ELR (cell line): ENCODE measurements around the gene OLFML1.
"Not testable (repeated sequence)": the region's sequence is repeated elsewhere in the genome, so short reads cannot be mapped to it uniquely, and the experiment has no call there.

Source experiments
- DNase-seq: peaks from one replicate; pipeline ENCODE4 v3.0.0-alpha.2; 2015; ENCODE audit warnings: low read depth

Gene OLFML1

GRCh38 chr11:7512525-7513233 lies 27.4 kb downstream of the OLFML1 start:
- DNase-seq: no peak

DNA sequence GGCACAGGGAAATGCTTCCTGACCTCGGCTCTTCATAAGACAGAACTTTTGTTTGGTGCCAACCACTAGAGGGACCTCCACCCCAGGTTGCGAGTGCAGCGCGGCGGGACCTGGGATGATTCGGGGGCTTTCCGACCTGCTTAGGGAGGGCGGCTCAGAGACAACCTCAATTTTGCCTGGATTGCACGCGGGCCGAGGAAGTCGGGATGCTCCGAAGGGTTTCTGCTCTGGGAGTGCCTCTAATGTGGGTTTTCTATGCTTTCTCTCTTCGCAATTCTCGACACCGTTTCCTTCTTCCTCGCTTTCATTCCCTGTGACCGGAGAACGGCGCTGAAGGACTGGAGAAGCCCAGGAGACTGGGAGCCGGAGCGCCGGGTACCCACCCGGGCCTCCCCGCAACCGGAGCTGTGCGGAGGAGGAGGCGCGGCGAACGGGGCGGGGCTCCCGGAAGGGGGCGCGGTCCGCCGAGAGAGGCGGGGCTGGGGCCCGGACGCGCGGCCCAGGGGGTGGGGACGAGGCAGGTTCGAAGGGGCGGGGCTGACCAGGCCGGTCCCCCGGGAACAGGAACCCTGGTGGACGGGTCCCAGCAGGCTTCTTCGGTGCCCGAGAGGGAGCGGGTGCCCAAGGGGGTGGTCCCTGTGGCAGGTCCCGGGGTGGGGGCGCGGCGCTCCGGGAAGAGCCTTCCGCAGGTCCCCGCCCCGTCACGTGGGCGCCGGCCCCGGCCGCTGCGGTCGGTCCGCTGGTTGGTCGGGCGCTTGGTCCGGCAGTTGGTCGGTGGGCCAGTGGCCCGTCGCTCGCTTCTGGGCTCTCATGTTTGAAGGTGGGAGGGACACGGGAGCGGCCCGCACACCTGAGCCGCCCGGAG lies 28.2 kb downstream of the OLFML1 start, which contains the start of gene PPFIBP2:
Gene PPFIBP2, plus strand, starts transcription at position 766 of the 865 bp plus-strand sequence. CDS start 35,477 bp downstream, outside the sequence.
- DNase-seq: peak; percentile 71

- no peak for DNase-seq
Observed at GRCh38 chr11:7514099-7514591, 28.8 kb downstream of the OLFML1 start.

- no peak for DNase-seq
Observed at GRCh38 chr11:7515447-7515886, 30.2 kb downstream of the OLFML1 start.

DNA sequence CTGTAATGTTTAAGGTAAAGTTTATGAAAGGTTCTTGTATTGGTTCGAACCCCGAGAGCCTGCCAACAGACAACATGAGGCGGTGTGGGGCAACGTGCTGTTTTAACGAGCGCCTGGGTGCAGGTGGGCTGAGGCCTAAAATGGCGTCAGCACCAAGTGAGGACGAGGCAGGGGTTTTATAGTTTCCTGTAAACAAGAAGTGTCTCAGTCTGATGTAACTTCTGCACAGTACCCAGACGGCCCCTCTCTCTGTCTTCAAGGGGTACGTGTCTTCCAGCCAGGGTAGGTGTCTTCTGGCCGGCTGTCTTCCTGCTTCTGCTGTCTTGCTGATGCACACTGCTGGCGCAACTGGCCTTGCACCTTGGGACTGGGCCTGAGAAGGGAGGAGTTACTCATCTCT lies 31.2 kb downstream of the OLFML1 start:
- no peak for DNase-seq

- not testable (repeated sequence) for DNase-seq
Observed at GRCh38 chr11:7517743-7518142, 32.4 kb downstream of the OLFML1 start.

DNA sequence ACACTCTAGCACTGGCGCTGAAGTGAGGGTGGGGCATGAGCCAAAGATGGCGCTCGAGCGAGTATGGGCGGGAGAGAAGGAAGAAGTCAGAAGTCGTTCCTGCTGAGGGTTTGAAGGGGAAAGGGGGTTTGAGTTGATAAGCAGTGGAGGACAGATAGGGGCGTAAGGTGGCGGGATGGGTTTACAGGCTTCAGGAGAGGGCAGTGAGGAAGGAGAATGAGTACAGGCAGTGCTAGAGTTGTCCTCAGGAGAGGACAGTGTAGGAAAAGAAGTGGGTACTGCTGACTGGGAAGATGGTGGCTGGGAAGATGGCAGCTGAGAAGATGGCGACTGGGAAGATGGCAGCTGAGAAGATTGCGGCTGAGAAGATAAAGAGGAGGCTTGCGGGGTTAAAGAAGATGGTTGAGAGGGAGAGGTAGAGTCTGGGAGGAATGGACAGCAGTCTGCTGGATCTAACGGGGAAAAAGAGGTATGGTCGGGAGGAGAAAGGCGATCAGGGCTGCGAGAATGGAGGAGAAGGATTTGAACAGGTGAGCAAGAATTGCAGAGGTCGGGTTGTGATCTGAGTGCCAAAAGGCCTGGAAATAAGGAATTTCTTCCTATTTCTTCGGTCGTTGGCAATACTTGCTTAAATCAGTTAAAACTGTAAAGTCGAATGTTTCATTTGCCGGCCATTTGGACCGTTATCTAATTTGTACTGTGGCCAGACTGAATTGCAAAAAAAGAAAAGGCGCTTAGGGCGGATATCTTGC lies 33.7 kb downstream of the OLFML1 start:
- no peak for DNase-seq

DNA sequence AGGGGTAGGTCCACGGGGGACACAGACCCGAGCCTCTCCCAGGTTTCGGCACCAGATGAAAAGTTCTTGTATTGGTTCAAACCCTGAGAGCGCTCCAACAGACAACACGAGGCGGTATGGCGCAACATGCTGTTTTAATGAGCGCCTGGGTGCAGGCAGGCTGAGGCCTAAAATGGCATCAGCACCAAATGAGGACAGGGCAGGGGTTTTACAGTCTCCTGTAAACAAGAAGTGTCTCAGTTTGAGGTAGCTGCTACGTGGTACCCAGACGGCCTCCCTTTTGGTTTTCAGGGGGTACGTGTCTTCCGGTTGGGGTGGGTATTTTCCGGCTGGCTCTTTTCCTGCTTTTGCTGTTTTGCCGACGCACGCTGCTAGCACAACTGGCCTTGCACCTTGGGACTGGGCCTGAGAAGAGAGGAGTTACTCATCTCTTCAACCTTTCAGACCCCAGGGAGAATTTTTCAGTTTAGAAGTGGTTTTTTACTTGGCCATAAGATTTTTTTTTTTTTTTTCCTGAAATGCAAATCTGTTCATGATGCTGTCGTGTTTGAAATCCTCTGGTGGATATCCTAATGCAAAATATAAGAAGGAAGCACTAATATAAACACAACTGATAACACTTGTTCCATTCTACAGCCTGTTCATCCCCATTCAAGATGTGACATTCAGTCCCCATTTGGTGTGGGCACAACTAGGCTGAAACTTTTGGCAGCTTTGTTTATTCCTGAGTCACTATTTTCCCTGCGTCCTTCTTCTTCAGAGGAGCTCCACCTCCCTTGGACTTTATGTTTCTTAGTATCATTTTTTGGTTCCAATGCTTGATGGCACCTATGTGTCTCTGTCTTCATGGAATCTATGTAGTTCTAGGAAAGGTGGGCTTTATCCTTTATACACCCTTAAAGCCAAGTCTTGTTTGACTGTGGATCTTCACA lies 35.0 kb downstream of the OLFML1 start:
- no peak for DNase-seq

DNA sequence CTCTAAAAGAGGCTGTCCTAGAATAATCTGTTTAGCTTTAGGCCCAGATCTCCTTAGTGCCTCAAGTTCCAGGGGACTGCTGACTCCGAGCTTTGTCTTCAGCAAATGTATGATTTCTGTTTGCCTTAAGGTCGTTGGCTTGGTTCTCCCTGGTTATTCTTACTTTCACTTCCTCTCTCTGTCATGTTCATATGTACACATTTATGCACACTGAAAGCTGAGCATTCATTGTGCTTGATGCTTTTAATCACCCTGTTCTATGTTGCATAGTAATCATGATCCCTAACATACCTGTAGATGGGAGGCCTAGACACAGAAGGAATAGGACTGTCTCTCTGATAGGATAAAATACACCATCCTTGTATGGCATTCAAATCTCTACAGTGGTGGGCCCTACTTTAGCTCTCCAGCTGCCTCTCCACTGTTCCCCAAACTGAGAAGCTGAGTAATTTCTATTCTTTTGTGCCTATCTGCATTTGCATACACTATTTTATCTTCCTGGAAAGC lies 35.7 kb downstream of the OLFML1 start:
- no peak for DNase-seq

- no peak for DNase-seq
Observed at GRCh38 chr11:7522121-7522520, 36.8 kb downstream of the OLFML1 start.

DNA sequence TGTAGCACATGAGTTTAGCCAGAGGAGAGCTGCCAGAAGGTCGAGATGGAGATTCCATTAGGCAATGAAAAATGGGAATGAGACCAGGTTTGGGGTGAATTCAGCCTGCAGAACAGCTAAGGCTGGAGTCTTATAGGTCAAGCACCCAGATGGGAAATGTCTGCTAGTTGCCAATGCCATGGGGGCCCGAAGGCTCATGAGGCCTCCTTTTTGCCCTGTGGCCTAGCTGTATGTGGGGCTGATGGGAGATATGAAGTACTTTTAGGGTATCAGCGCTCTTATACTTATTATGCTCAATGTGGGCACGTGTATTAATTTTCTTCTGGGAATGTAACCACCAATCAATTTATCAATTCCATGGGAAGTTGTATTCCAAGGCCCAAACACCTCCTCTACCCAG lies 37.2 kb downstream of the OLFML1 start:
- DNase-seq: no peak

DNA sequence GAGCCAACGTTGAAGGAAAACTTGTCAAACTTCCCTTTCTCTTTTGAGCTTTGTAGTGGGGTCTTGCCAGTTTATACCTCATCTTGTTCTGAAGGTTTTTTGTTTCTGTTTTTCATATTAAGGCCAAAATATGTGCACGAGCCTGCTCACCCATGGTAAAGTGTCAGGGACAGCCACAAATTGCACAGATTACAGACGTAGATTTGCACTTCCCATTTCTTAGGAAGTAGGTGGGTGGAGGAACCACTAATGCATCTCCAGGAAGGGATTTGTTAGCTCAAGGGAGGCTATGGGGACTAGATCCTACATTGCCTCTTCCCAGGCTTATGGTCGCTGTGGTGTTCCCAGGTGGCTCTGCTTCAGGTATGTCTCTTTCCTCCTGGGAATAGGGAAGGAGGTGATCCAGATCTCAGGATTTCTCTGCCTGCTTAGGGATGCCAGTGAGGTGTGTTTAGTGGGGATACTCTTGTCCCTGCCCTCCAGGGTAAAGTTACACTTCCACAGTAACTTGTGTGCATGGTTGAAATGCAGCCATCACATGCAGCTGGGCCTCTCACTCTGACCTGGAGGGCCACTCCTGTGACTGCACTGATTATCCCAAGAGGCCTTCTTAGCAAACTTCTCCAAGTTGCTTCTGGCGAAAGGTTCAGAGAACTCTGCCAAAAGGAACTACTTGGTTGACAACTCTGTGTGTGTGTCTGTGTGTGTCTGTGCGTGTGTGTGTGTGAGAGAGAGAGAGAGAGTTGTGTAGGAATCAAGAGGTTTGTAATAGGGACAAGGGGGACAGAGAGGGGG lies 38.3 kb downstream of the OLFML1 start:
- no peak for DNase-seq

- no peak for DNase-seq
Observed at GRCh38 chr11:7524462-7525235, 39.3 kb downstream of the OLFML1 start.

DNA sequence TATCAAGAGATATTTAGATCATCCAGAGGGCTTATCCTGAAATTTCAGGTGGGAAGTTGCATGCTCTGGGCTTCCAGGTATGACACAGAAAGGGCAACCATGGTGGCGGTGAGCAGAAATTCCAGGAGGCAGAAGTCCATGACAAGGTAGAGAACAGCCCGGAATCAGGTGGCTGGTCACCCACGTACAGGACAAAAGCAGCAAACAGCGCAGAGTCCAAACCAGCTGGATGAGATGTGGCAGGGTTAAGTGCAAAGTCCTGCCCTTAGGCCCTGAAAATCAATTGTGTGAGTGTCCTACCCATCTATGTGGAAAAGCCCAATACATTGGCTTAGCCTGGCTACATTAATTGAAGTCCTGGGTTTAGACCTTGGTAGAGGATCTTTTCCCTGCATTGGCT lies 40.1 kb downstream of the OLFML1 start:
- no peak for DNase-seq

DNA sequence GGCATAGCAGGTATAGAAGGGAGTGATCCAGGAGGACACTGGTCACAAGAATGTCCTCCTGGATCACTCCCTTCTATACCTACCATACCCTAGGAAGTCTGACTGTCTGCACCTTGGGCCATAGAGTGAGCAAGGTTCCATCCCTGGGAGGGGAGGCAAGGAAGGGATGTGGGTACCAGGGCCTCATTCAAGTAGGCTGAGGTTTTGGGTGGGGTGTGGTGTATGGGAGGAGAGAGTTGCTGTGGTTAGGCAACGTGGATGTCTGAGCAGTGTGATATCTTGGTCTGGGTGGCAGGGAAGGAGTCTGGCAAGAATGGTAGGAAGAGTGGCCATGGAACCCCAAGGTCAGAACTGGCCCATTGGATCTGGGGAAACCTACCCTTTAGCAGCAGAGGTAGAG lies 41.7 kb downstream of the OLFML1 start:
- DNase-seq: no peak

DNA sequence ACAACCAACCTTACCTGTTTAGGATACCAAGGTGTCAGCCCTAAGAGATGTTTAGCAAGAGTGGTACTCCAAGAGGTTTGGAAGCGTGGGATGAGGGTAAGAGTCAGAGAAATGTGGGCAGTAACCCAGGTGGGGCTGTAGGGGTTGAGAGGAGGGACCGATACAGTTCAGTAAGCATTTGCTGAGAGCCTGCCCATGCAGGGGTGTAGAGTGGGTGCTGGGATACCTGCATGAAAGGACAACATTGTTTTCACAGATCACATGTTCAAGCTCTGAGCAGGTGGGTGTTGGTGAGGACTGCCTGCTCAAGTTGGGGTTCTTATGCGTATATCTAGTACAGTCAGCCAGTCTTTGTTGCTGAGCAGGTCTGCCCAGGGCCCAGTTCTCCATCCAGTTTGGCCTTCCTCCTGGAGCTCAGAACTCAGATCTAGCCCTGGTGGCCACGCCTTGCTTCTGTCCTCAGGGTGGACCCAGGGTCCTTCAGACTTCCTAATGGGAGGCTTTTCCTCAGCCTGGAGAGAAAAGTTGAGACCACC lies 43.3 kb downstream of the OLFML1 start:
- DNase-seq: no peak

DNA sequence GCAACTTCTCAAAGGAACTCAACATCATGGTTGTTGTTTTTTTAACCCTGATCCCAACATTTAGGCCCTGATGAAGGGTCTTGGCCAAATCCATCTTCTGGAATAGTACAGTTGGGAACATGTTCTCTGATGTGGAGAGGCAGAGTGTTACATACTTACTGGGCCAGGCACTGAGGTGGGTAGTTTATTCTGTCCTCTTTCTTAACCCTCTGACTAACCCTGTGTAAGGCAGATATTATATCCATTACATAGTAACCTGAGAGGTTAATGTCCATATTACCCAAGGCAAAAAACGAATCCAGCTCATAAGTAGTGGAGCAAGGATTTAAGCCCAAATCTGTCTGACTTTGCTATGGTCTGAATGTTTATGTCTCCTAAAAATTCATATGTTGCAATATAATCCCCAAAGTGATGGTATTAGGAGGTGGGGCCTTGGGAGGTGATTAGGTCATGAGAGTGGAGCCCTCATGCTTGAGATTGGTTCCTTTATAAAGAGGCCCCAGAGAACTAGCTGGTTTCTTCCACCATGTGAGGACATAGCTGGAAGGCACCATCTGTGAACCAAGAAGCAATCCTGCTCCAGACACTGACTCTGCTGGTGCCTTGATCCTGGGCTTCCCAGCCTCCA lies 44.8 kb downstream of the OLFML1 start:
- DNase-seq: no peak

DNA sequence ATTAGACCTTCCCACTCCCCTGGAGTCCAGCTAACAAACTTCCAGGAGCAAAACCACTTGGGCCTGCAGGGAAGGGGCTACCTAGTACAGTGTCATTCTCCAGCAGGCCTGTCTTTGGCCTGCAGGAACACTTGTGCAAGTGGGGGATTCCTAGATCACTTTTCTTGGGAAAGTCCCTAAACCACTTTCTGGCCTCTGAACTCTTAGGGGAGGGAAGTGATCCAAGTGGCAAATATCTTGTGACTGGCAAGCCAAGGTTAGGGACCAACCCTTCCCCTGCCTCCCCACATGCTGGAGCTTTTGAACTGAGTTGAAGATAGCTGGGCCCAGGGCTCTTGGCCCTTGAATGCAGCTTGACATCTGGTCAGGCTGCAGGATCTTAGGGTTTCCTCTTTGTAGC lies 45.7 kb downstream of the OLFML1 start:
- no peak for DNase-seq
